SK-N-SH (cell line): ENCODE measurements around the gene PTCH2. TPM values are rescaled to one million over a fixed set of nuclear protein-coding genes. Genes with fewer than 3 reads are reported as not detected.

ENCODE experiments used
- CTCF ChIA-PET: fragments of 300-600, 350-600 bp; formaldehyde crosslinking; extraction: SDS; loops from one replicate; lab custom pipeline; 2021; lab: Yijun Ruan, JAX
- POLR2A ChIA-PET: fragments of 350-600 bp; sonication (Branson Sonifier 250); formaldehyde crosslinking; extraction: SDS; loops from one replicate; lab custom pipeline; 2020; ENCODE audit warnings: antibody characterized with exemption, inconsistent platforms; lab: Yijun Ruan, JAX
- DNase-seq: peaks from one replicate; pipeline ENCODE4 v3.0.0; 2012
- H2AFZ ChIP-seq: fragments of 200-600 bp; sonication (generic); 2 replicates; pipeline ENCODE4 v1.8.1; 2016; ENCODE audit warnings: antibody characterized with exemption, mild to moderate bottlenecking, low read depth
- H3F3A ChIP-seq: fragments of 200-600 bp; sonication (generic); replicated peaks from 2 replicates; pipeline ENCODE3; 2016; ENCODE audit warnings: antibody characterized with exemption, mild to moderate bottlenecking; ENCODE audit not compliant: insufficient read depth
- H3K27ac ChIP-seq, 2 experiments: fragments of 200-500 bp in 1 of 2; fragments of 200-600 bp in 1 of 2; sonication (Bioruptor generic) in 1 of 2; sonication (generic), shearing (Covaris generic) in 1 of 2; 2 replicates each; pipeline versions ENCODE4 v1.5.1 to v1.6.1; 2014 to 2016; ENCODE audit warnings: low read depth in 2 of 2, inconsistent platforms in 1 of 2, low read length in 1 of 2, mild to moderate bottlenecking in 1 of 2, mixed read lengths in 1 of 2
- H3K27me3 ChIP-seq: fragments of 200-600 bp; sonication (generic), shearing (Covaris generic); 2 replicates; pipeline ENCODE4 v1.6.1; 2016; ENCODE audit warnings: mixed run types; ENCODE audit not compliant: insufficient read depth
- H3K36me3 ChIP-seq, 2 experiments: fragments of 200-500 bp in 1 of 2; fragments of 200-600 bp in 1 of 2; sonication (Bioruptor generic) in 1 of 2; sonication (generic) in 1 of 2; replicated peaks in 1 of 2; 2 replicates each; pipeline versions ENCODE3 to v1.5.1; 2014 to 2016; ENCODE audit warnings: low read length in 1 of 2, mild to moderate bottlenecking in 1 of 2; ENCODE audit not compliant: insufficient read depth in 2 of 2, control insufficient read depth in 1 of 2
- H3K4me1 ChIP-seq, 2 experiments: fragments of 200-500 bp in 1 of 2; fragments of 200-600 bp in 1 of 2; sonication (Bioruptor generic) in 1 of 2; sonication (generic), shearing (Covaris generic) in 1 of 2; 2 replicates each; pipeline versions ENCODE4 v1.5.1 to v1.6.1; 2014 to 2016; ENCODE audit warnings: low read depth in 1 of 2, low read length in 1 of 2, mixed run types in 1 of 2; ENCODE audit not compliant: insufficient read depth in 2 of 2, control insufficient read depth in 1 of 2
- H3K4me2 ChIP-seq: fragments of 200-600 bp; sonication (generic), shearing (Covaris generic); 2 replicates; pipeline ENCODE4 v1.6.1; 2017; ENCODE audit warnings: mixed run types
- H3K4me3 ChIP-seq, 2 experiments: fragments of 200-500 bp in 1 of 2; fragments of 200-600 bp in 1 of 2; sonication (Bioruptor generic) in 1 of 2; sonication (generic), shearing (Covaris generic) in 1 of 2; 2 replicates each; pipeline versions ENCODE4 v1.5.1 to v1.8.1; 2014 to 2016; ENCODE audit warnings: low read depth in 2 of 2, inconsistent platforms in 1 of 2, low read length in 1 of 2, mild to moderate bottlenecking in 1 of 2, mixed read lengths in 1 of 2, moderate library complexity in 1 of 2
- H3K79me2 ChIP-seq: fragments of 200-600 bp; sonication (generic); 2 replicates; pipeline ENCODE4 v1.8.1; 2017; ENCODE audit warnings: mild to moderate bottlenecking; ENCODE audit not compliant: insufficient read depth
- H3K9ac ChIP-seq: fragments of 200-600 bp; sonication (generic); 2 replicates; pipeline ENCODE4 v1.6.1; 2017; ENCODE audit warnings: mixed run types
- H3K9me2 ChIP-seq: fragments of 200-600 bp; sonication (generic); 2 replicates; pipeline ENCODE4 v1.6.1; 2017; ENCODE audit warnings: mixed run types
- H3K9me3 ChIP-seq: fragments of 200-600 bp; sonication (generic); 2 replicates; pipeline ENCODE4 v1.6.1; 2017; ENCODE audit warnings: mixed run types, mild to moderate bottlenecking, moderate library complexity
- H4K20me1 ChIP-seq: fragments of 200-600 bp; sonication (generic); 2 replicates; pipeline ENCODE4 v1.6.1; 2017; ENCODE audit warnings: mild to moderate bottlenecking, mixed run types; ENCODE audit not compliant: insufficient read depth
- CTCF ChIP-seq: fragments of 200-600 bp; sonication (generic); IDR thresholded peaks from 2 replicates; pipeline ENCODE4 v1.6.1; 2017; ENCODE audit warnings: antibody characterized with exemption, mild to moderate bottlenecking, moderate library complexity
- ELF1 ChIP-seq: IDR thresholded peaks from 2 replicates; pipeline ENCODE4 v1.4.0; 2012
- EZH2phosphoT487 ChIP-seq: fragments of 200-600 bp; sonication (generic); IDR thresholded peaks from 2 replicates; pipeline ENCODE4 v1.6.1; 2017; ENCODE audit warnings: low read depth, mixed run types, mild to moderate bottlenecking, antibody characterized with exemption, moderate library complexity, borderline replicate concordance
- FOSL2 ChIP-seq: IDR thresholded peaks from 2 replicates; pipeline ENCODE4 v1.4.0; 2012; ENCODE audit warnings: low read depth, mild to moderate bottlenecking, moderate library complexity, borderline replicate concordance
- FOXJ3 ChIP-seq: sonication (generic); formaldehyde crosslinking; IDR thresholded peaks from 2 replicates; pipeline ENCODE4 v1.5.1; 2020; ENCODE audit warnings: mild to moderate bottlenecking, missing genetic modification reagents
- FOXM1 ChIP-seq: IDR thresholded peaks from 2 replicates; pipeline ENCODE4 v1.4.0; 2012; ENCODE audit warnings: low read depth, mild to moderate bottlenecking
- GABPA ChIP-seq: IDR thresholded peaks from 2 replicates; pipeline ENCODE4 v1.4.0; 2012; ENCODE audit warnings: low read depth, mild to moderate bottlenecking
- GATA2 ChIP-seq: sonication (generic); formaldehyde crosslinking; IDR thresholded peaks from 2 replicates; pipeline ENCODE4 v1.5.0; 2020; ENCODE audit warnings: mild to moderate bottlenecking, missing genetic modification reagents
- IRF3 ChIP-seq: fragments of 150-350 bp; IDR thresholded peaks from 2 replicates; pipeline ENCODE4 v1.6.1; 2016; ENCODE audit warnings: mild to moderate bottlenecking, low read depth, low read length
- MEF2A ChIP-seq: IDR thresholded peaks from 2 replicates; pipeline ENCODE4 v1.4.0; 2012; ENCODE audit warnings: low read depth, borderline replicate concordance
- MXI1 ChIP-seq: IDR thresholded peaks from 2 replicates; pipeline ENCODE4 v1.6.1; 2012; ENCODE audit warnings: mild to moderate bottlenecking, low read depth, low read length, improper control_type of control experiment
- NRF1 ChIP-seq: IDR thresholded peaks from 2 replicates; pipeline ENCODE4 v1.6.1; 2012; ENCODE audit warnings: low read depth, mild to moderate bottlenecking, low read length
- RFX5 ChIP-seq: IDR thresholded peaks from 2 replicates; pipeline ENCODE4 v1.6.1; 2012; ENCODE audit warnings: mild to moderate bottlenecking, improper control_type of control experiment, low read length
- RXRA ChIP-seq: IDR thresholded peaks from 2 replicates; pipeline ENCODE4 v1.4.0; 2012; ENCODE audit warnings: low read depth, mild to moderate bottlenecking, borderline replicate concordance
- SMC3 ChIP-seq: IDR thresholded peaks from 2 replicates; pipeline ENCODE4 v1.6.1; 2012; ENCODE audit warnings: low read depth, low read length, improper control_type of control experiment
- TAF1 ChIP-seq: IDR thresholded peaks from 2 replicates; pipeline ENCODE4 v1.6.1; 2012; ENCODE audit warnings: low read depth, mild to moderate bottlenecking, low read length, moderate library complexity, borderline replicate concordance
- TCF12 ChIP-seq: IDR thresholded peaks from 2 replicates; pipeline ENCODE4 v1.4.0; 2012
- TEAD4 ChIP-seq: IDR thresholded peaks from 2 replicates; pipeline ENCODE4 v1.4.0; 2012; ENCODE audit warnings: mild to moderate bottlenecking, borderline replicate concordance; ENCODE audit not compliant: insufficient read depth
- YY1 ChIP-seq: IDR thresholded peaks from 2 replicates; pipeline ENCODE4 v1.4.0; 2012; ENCODE audit warnings: low read depth, mild to moderate bottlenecking
- ZBTB33 ChIP-seq: IDR thresholded peaks from 2 replicates; pipeline ENCODE4 v1.4.0; 2012; ENCODE audit warnings: low read depth, borderline replicate concordance
- WGBS: methylation state at CpG from one replicate; pipeline ENCODE4 v1.1.6; 2017; ENCODE audit warnings: low lambda C conversion rate; 5-methylcytosine and 5-hydroxymethylcytosine counted together
- polyA plus RNA-seq, 3 experiments: library from polyadenylated mRNA; depleted of rRNA; stranded (reverse); fragments of >200 nt; gene quantifications; 2 replicates each; pipeline ENCODE4 v1.2.3, GENCODE V29; 2012

PTCH2 gene
- polyA plus RNA-seq, 1 of the 3 experiments (the other 2 are of a cell fraction): 1.2 TPM

- Histone ChIP-seq H3K9me3 (no peaks in the 10 kb centered on the region), H3K9ac (no peak overlapping the region), H3K9me2 (no peaks in the 10 kb centered on the region), H3K4me1 (no peaks in the 10 kb centered on the region), H4K20me1 (no peaks in the 10 kb centered on the region), H2AFZ (no peak overlapping the region), H3K27ac (no peak overlapping the region), H3K36me3 (no peaks in the 10 kb centered on the region), H3K79me2 (no peaks in the 10 kb centered on the region), H3K4me2 (no peak overlapping the region), H3K27me3 (no peaks in the 10 kb centered on the region), H3K4me3 (no peak overlapping the region), H3F3A (peaks cover 2% of the 10 kb centered on the region)
- no peak for TF ChIP-seq ELF1
- TF ChIP-seq GABPA: no peak
- no peak for TF ChIP-seq TAF1
- TF ChIP-seq RFX5: no peak
- no peak for TF ChIP-seq MXI1
- TF ChIP-seq FOXJ3 (CRISPR knock-in tag): no peak
- no peak for TF ChIP-seq GATA2 (CRISPR knock-in tag)
- no peak for TF ChIP-seq SMC3
- no peak for TF ChIP-seq IRF3
- TF ChIP-seq TCF12: no peak
- no peak for TF ChIP-seq FOSL2
- no peak for TF ChIP-seq YY1
- no peak for TF ChIP-seq EZH2phosphoT487
- TF ChIP-seq RXRA: no peak
- TF ChIP-seq CTCF: no peak
- no peak for TF ChIP-seq FOXM1
- TF ChIP-seq MEF2A: no peak
- no peak for TF ChIP-seq NRF1
- no peak for TF ChIP-seq TEAD4
- no peak for TF ChIP-seq ZBTB33
- ChIA-PET POLR2A (no interaction called here), CTCF (interaction anchor here (0.8 to 1.7 kb wide), 4 partner anchors 12 to 166 kb away, joined by 3 to 5 read pairs (median 3); no protein-coding TSS in a partner anchor)
- 96% methylated on average over 5 of the region's 7 CpGs for WGBS
- no peak for DNase-seq
Observed at GRCh38 chr1:44848456-44849181, 5.6 kb upstream of the PTCH2 start.
